ENCODE measurements around the gene CMIP.

The CMIP gene

GRCh38 chr16:81496321-81496720 lies 51.7 kb downstream of the CMIP start:
- H3K4me3 ChIP-seq (replicated peaks; ENCODE audit: low read depth, low read length) = no peak overlapping the region
- DNase-seq (ENCODE audit: low read depth) = no peak
- TF ChIP-seq CTCF (IDR thresholded peaks at IDR 0.05; ENCODE audit: low read length, missing control alignments) = no peak

- H3K4me3 ChIP-seq (replicated peaks; ENCODE audit: low read depth, low read length) = no peak overlapping the region
Measured at GRCh38 chr16:81496742-81497141, 52.1 kb downstream of the CMIP start.

GRCh38 chr16:81497690-81498089 lies 53.1 kb downstream of the CMIP start:
- TF ChIP-seq CTCF (IDR thresholded peaks at IDR 0.05; ENCODE audit: low read length, missing control alignments) = no peak
- H3K4me3 ChIP-seq (replicated peaks; ENCODE audit: low read depth, low read length) = no peak overlapping the region
- no peak for DNase-seq (ENCODE audit: low read depth)

More at GRCh38 chr16:81496742-81497141, 52.1 kb downstream of the CMIP start:
- no peak for TF ChIP-seq CTCF (IDR thresholded peaks at IDR 0.05; ENCODE audit: low read length, missing control alignments)
- no peak for DNase-seq (ENCODE audit: low read depth)

GRCh38 chr16:81498351-81498750 lies 53.7 kb downstream of the CMIP start:
- no peak for DNase-seq (ENCODE audit: low read depth)
- no peak overlapping the region for H3K4me3 ChIP-seq (replicated peaks; ENCODE audit: low read depth, low read length)
- no peak for TF ChIP-seq CTCF (IDR thresholded peaks at IDR 0.05; ENCODE audit: low read length, missing control alignments)

GRCh38 chr16:81499576-81500380 lies 55.2 kb downstream of the CMIP start:
- TF ChIP-seq CTCF (IDR thresholded peaks at IDR 0.05; ENCODE audit: low read length, missing control alignments) = no peak
- H3K4me3 ChIP-seq (replicated peaks; ENCODE audit: low read depth, low read length) = no peak overlapping the region
- DNase-seq (ENCODE audit: low read depth) = no peak

GRCh38 chr16:81500833-81501521 lies 56.4 kb downstream of the CMIP start:
- H3K4me3 ChIP-seq (replicated peaks; ENCODE audit: low read depth, low read length) = no peak overlapping the region

More at GRCh38 chr16:81500833-81501521, 56.4 kb downstream of the CMIP start:
- no peak for DNase-seq (ENCODE audit: low read depth)
- TF ChIP-seq CTCF (IDR thresholded peaks at IDR 0.05; ENCODE audit: low read length, missing control alignments) = no peak
